Superior temporal gyrus (tissue), 1 donor: Measurements from ENCODE around the gene ZNF519.
"Not testable (repeated sequence)": the region's sequence is repeated elsewhere in the genome, so short reads cannot be mapped to it uniquely, and the experiment has no call there.

ENCODE experiments used
- DNase-seq: peaks from one replicate; pipeline ENCODE4 v3.0.0-alpha.2; 2016; ENCODE audit errors: extremely low spot score

The ZNF519 gene

GRCh38 chr18:14147935-14148865 lies 16.0 kb upstream of the ZNF519 start:
- not testable (repeated sequence) for DNase-seq

- not testable (repeated sequence) for DNase-seq
Measured at GRCh38 chr18:14146771-14147170, 14.5 kb upstream of the ZNF519 start.

GRCh38 chr18:14145581-14146338 lies 13.5 kb upstream of the ZNF519 start:
- not testable (repeated sequence) for DNase-seq

- DNase-seq = not testable (repeated sequence)
Measured at GRCh38 chr18:14145021-14145420, 12.8 kb upstream of the ZNF519 start.

GRCh38 chr18:14144628-14144895 lies 12.3 kb upstream of the ZNF519 start:
- DNase-seq = no peak

- DNase-seq = not testable (repeated sequence)
Measured at GRCh38 chr18:14143871-14144627, 11.8 kb upstream of the ZNF519 start.

- DNase-seq = not testable (repeated sequence)
Measured at GRCh38 chr18:14143396-14143795, 11.2 kb upstream of the ZNF519 start.

- DNase-seq = not testable (repeated sequence)
Measured at GRCh38 chr18:14142177-14142576, 9.9 kb upstream of the ZNF519 start.

- DNase-seq = not testable (repeated sequence)
Measured at GRCh38 chr18:14139583-14139982, 7.3 kb upstream of the ZNF519 start.

GRCh38 chr18:14137971-14138370 lies 5.7 kb upstream of the ZNF519 start:
- not testable (repeated sequence) for DNase-seq

GRCh38 chr18:14131696-14132270 lies 452 bp downstream of the ZNF519 start:
- DNase-seq = not testable (repeated sequence)

GRCh38 chr18:14130804-14131203 lies 1.4 kb downstream of the ZNF519 start:
- not testable (repeated sequence) for DNase-seq

GRCh38 chr18:14124689-14125088 lies 7.5 kb downstream of the ZNF519 start:
- DNase-seq = no peak

GRCh38 chr18:14122097-14122496 lies 10.1 kb downstream of the ZNF519 start:
- no peak for DNase-seq

- no peak for DNase-seq
Measured at GRCh38 chr18:14120926-14121325, 11.3 kb downstream of the ZNF519 start.

GRCh38 chr18:14117606-14118005 lies 14.6 kb downstream of the ZNF519 start:
- peak; percentile 63 for DNase-seq

GRCh38 chr18:14106906-14107305 lies 25.3 kb downstream of the ZNF519 start:
- no peak for DNase-seq

- DNase-seq = no peak
Measured at GRCh38 chr18:14104906-14105748, 27.1 kb downstream of the ZNF519 start.

- no peak for DNase-seq
Measured at GRCh38 chr18:14104201-14104600, 28.0 kb downstream of the ZNF519 start.

- DNase-seq = no peak
Measured at GRCh38 chr18:14100503-14101286, 31.5 kb downstream of the ZNF519 start.
